SK-MEL-5 (cell line): ENCODE results near the gene EEF2. TPM values are rescaled to one million over a fixed set of nuclear protein-coding genes. Genes with fewer than 3 reads are reported as not detected.
"Not testable (repeated sequence)": the region's sequence is repeated elsewhere in the genome, so short reads cannot be mapped to it uniquely, and the experiment has no call there.

Source experiments
- DNase-seq: peaks from one replicate; pipeline ENCODE4 v3.0.0-alpha.2; 2016; ENCODE audit warnings: low read depth, low spot score
- in situ Hi-C: cut with HindIII; loops from 2 replicates; pipeline ENCODE4 v1.10.0; 2016; ENCODE audit warnings: low sequenced_read_pairs, high pct_unique_total_duplicates, low pct_unique_long_range_greater_than_20kb
- total RNA-seq: library from RNA; depleted of rRNA; stranded (reverse); fragments of >200 nt; shearing (Covaris generic); gene quantifications from 2 replicates; pipeline ENCODE4 v1.2.3, GENCODE V29; 2014

The EEF2 gene
- total RNA-seq, 1 experiment from 2014 or later, result 1,742 TPM

DNA sequence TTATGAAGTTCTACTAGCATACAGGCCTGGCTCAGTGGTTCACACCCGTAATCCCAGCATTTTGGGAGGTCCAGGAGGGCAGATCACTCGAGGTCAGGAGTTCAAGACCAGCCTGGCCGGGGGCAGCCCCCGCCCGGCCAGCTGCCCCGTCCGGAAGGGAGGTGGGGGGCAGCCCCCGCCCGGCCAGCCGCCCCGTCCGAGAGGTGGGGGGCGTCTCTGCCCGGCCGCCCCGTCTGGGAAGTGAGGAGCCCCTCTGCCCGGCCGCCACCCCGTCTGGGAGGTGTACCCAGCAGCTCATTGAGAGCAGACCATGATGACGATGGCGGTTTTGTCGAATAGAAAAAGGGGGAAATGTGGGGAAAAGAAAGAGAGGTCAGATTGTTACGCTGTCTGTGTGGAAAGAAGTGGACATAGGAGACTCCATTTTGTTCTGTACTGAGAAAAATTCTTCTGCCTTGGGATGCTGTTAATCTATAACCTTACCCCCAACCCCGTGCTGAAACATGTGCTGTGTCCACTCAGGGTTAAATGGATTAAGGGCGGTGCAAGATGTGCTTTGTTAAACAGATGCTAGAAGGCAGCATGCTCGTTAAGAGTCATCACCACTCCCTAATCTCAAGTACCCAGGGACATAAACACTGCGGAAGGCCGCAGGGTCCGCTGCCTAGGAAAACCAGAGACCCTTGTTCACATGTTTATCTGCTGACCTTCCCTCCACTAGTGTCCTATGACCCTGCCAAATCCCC is 13.6 kb upstream of the EEF2 start:
- DNase-seq, result not testable (repeated sequence)
- in situ Hi-C loops, result loop anchor here (25.0 kb wide), 1 partner anchor 213 kb away; no protein-coding TSS in a partner anchor

GRCh38 chr19:3995607-3996006 is 10.3 kb upstream of the EEF2 start:
- peak; percentile 93 for DNase-seq
- in situ Hi-C loops, result loop anchor here (25.0 kb wide), 1 partner anchor 217 kb away; no protein-coding TSS in a partner anchor

GRCh38 chr19:3990815-3991117 is 5.5 kb upstream of the EEF2 start:
- in situ Hi-C loops, result loop anchor here (25.0 kb wide), 1 partner anchor 222 kb away; no protein-coding TSS in a partner anchor
- DNase-seq, result no peak

GRCh38 chr19:3987619-3988371 is 2.5 kb upstream of the EEF2 start:
- in situ Hi-C loops, result loop anchor here (25.0 kb wide), 1 partner anchor 225 kb away; no protein-coding TSS in a partner anchor
- peak; percentile 84 for DNase-seq

DNA sequence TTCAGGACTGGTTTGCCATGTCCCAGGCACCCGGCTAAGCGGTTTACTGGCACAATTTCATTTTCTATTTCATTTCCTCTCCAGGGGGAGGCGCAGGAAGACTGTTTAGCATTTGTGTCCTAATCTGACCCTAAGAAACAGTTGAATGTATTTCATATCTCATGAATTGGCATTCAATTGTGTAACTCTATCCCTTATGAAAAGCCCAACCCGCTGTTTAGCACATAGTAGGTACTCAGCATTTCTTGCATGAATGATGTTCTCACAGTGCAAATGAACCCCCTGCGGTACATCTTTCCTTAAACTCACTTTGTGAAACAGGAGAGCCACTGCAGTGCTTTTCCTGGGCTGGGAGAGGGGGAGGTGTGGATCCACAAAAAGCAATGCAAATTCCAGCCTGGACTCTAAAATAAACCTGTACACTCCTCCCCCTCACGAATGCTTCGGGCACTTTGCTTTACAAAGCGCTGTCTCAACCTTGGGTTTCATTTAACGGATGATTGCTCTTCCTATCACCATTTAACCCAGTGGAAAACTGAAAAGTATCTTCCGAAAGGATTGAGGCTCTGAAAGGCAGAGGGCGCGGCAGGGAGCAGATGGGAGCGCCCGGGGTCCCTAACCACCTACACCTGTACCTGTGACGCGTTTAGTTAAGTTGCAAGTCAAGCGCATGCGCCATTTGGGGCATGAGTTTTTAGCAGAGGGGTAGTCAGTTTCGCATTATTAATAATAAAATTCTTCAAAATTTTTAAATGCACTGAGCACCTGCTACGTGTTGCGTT is 1.2 kb upstream of the EEF2 start:
- in situ Hi-C loops, result loop anchor here (25.0 kb wide), 1 partner anchor 226 kb away; no protein-coding TSS in a partner anchor
- peak; percentile 79 for DNase-seq

DNA sequence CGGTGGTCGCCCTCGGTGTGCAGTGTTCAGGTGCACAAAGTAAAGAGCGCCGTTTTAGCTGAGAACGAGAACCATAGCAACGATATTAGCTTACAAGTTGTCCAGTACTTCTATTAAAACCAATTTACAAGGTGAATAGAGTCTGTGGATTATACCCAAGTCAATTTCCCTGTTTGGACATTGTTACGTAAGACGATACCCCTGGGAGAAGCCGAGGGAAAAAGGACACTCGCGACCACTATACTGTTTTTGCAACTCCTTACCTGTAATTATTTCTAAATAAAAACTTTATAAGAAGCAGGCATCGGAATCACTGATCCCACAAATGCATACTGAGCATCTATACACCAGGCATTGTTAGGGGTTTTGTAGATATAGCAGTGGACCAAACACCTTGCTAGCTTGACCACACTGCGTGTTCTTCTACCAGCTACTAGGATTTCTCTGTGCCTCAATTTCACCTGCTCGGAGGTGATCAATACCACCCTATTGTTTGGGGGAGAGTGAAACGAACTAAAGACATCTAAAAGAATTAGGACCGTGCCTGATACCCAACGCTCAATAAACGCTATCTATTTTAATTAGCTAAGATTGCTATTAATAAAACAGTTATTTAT is 488 bp upstream of the EEF2 start:
- no peak for DNase-seq
- in situ Hi-C loops, result loop anchor here (25.0 kb wide), 1 partner anchor 227 kb away; no protein-coding TSS in a partner anchor

DNA sequence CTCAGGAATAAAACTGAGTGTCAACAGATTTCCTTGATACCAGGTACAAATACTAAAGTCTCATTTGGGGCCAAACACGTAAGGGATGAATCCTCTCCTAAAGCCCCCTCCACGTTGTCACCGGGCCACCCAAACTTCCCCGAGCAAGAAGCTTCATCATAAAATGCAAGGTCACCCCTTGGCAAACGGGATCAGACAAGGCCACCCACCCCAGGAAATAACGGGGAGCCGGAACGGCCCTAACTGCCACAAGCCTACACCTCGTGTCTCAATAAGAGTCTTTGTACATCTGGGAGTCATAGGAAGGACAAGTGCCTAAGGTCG is 717 bp downstream of the EEF2 start:
- no peak for DNase-seq
- in situ Hi-C loops, result loop anchor here (25.0 kb wide), 1 partner anchor 228 kb away; no protein-coding TSS in a partner anchor

DNA sequence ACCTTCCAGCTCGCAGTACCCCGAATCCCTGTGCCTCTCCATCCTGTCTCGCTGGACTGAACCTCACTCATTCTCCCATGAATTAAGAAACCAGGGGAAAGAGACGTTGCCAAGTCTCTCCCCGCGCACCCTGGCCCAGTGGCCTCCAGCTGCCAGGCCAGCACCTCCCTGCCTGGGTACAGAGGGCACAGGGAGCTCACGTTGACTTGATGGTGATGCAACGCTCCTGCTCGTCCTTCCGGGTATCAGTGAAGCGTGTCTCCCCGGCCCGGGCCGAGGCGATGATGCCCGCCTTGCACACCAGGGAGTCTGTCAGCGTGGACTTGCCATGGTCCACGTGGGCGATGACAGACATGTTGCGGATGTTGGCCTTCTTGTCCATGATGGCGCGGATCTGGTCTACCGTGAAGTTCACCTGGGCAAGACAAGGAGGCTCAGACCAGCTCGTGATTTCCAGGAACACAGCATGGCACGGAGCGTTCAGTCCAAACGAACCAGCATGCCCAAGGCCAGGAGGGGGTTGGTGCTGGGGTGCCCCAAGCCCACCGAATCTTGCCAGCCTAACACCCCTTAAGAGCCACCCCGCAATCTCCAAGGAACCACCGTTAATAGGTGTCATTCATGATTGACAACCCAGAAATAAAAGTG is 1.2 kb downstream of the EEF2 start:
- in situ Hi-C loops, result loop anchor here (25.0 kb wide), 1 partner anchor 228 kb away; no protein-coding TSS in a partner anchor
- no peak for DNase-seq

GRCh38 chr19:3983542-3983914 is 1.7 kb downstream of the EEF2 start:
- no peak for DNase-seq
- in situ Hi-C loops, result loop anchor here (25.0 kb wide), 1 partner anchor 229 kb away; no protein-coding TSS in a partner anchor

DNA sequence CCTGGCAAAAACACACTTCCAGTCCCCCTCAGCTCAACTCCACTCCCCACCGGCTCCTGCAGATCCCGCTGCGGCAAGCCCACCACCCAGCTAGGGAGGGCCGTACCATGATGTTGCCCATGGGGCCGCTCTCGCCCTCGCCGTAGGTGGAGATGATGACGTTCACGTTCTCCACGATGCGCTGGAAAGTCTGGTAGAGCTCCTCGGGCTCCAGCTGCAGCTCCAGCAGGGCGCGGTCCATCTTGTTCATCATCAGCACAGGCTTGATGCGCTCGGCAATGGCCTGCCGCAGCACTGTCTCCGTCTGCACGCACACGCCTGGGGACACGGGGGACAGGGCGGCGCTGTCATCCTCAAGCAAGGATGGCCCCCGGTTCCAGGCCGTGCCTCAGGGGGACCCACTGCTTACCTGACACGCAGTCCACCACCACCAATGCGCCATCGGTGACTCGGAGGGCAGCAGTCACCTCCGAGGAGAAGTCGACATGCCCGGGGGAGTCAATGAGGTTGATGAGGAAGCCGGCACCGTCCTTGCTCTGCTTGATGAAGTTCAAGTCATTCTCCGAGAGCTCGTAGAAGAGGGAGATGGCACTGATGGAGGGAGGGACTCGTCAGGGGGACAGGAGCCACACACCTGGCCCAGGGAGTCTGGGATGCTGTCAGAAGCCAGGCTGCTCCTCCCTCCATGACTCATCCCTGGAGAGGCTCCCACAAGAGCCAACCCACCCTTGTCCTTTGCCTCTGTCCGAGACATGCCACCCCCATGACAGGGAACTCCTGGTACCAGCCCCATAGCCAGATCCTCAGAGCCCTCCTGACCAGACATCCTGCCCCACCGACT is 2.3 kb downstream of the EEF2 start:
- no peak for DNase-seq
- in situ Hi-C loops, result loop anchor here (25.0 kb wide), 1 partner anchor 229 kb away; no protein-coding TSS in a partner anchor

GRCh38 chr19:3981736-3982681 is 3.3 kb downstream of the EEF2 start:
- in situ Hi-C loops, result loop anchor here (25.0 kb wide), 1 partner anchor 230 kb away; no protein-coding TSS in a partner anchor
- no peak for DNase-seq

DNA sequence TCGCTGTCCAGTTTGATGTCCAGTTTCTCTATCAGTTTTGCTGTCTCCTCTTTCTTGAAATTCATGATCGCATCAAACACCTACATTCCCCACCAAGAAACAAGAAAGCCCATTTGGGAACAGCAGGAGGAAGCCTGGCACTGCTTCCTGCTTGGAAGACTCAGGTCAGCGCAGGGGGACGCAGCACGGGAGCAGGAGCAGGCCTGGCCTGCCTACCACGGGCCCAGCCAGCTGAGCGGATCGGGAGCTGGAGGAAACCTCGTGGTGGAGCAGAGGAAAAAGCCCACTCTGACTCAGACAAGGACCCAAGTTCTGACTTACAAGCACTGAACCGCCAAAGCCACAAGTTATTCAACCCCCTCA is 3.9 kb downstream of the EEF2 start:
- no peak for DNase-seq
- in situ Hi-C loops, result loop anchor here (25.0 kb wide), 1 partner anchor 231 kb away; no protein-coding TSS in a partner anchor

DNA sequence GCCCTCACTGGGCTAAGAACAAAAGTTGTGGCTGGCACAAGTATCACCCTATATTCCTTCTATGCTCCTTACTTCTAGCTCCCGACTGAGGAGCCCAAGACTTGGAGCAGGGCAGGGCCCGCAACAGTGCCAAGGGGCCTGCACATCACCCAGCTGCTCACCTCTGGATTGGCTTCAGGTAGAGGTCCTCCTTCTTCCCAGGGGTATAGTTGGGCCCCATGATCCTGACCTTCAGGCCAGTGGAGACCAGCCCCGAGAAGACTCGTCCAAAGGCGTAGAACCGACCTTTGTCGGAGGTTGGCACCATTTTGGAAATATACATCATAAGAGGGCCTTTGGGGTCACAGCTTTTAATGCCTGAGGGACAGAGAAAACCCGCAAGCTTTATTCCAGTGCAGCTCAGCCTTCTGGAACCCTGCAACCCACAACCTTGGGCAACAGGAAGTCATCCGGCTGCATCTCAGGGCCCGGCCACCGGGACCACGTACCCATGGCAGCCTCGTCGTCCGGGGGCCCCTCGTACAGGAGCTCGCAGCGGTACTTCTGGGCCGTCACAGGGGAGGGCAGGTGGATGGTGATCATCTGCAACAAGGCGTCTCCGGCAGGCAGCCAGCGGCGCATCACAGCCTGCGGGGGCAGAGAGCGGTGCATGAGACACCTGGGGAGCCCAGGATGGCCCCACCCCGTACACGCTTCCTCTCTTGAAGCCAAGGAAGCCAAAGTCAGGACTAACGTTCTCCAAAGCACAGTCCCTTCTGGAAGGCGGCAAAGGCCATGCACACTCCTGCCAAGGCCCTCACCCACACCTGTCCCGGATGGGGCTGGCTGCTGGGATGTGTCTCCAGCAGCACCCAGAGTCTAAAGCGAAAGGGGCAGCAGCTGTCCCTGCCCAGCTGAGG is 4.7 kb downstream of the EEF2 start:
- in situ Hi-C loops, result loop anchor here (25.0 kb wide), 1 partner anchor 232 kb away; no protein-coding TSS in a partner anchor
- DNase-seq, result no peak

- in situ Hi-C loops, result loop anchor here (25.0 kb wide), 1 partner anchor 232 kb away; no protein-coding TSS in a partner anchor
- no peak for DNase-seq
Observed at GRCh38 chr19:3979674-3980352, 5.5 kb downstream of the EEF2 start.
